ENCODE measurements around the gene SPATS2L. TPM values are rescaled to one million over a fixed set of nuclear protein-coding genes. Genes with fewer than 3 reads are reported as not detected.

SPATS2L gene
- 76.5 TPM for total RNA-seq

GRCh38 chr2:200306196-200306930 is at the start of gene SPATS2L:
Gene SPATS2L (plus strand): TSS chr2:200306693. CDS start chr2:200389245, 82,552 bp downstream.

GRCh38 chr2:200509612-200510433 is 203.3 kb downstream of the SPATS2L start, which contains the start of gene KCTD18:
Gene KCTD18 (minus strand): TSS chr2:200510068. CDS start chr2:200507016, 3,052 bp downstream.

GRCh38 chr2:200525882-200526651 is 219.6 kb downstream of the SPATS2L start, which contains the start of gene SGO2:
Gene SGO2 (plus strand): TSS chr2:200526207. CDS start chr2:200532976, 6,769 bp downstream.

Other genes with a start within 250 kb of the SPATS2L start
- gene KCTD18, start 203.4 kb downstream of the SPATS2L start, total RNA-seq: 15.1 TPM
- 6.8 TPM for gene SGO2, start 219.5 kb downstream of the SPATS2L start, total RNA-seq

All from camera-type eye (tissue), 1 donor.